ENCODE data around the gene FAM9B.

Gene FAM9B

GRCh38 chrX:8981723-8982122 lies 52.2 kb downstream of the FAM9B start:
- no peak for DNase-seq (ENCODE audit: low read depth in 2 of 3, low spot score in 2 of 3)

GRCh38 chrX:8980756-8981155 lies 53.2 kb downstream of the FAM9B start:
- no peak for DNase-seq (ENCODE audit: low read depth in 2 of 3, low spot score in 2 of 3)

Data from activated CD8-positive, alpha-beta memory T cell treated with anti-CD3 and anti-CD28 coated beads for 48 hours (primary cell).